ENCODE measurements around the gene UIMC1. TPM values are rescaled to one million over a fixed set of nuclear protein-coding genes. Genes with fewer than 3 reads are reported as not detected.
"Not testable (repeated sequence)": the region's sequence is repeated elsewhere in the genome, so short reads cannot be mapped to it uniquely, and the experiment has no call there.

UIMC1 gene
- total RNA-seq, 1 experiment from 2014 or later: 38.4 TPM

DNA sequence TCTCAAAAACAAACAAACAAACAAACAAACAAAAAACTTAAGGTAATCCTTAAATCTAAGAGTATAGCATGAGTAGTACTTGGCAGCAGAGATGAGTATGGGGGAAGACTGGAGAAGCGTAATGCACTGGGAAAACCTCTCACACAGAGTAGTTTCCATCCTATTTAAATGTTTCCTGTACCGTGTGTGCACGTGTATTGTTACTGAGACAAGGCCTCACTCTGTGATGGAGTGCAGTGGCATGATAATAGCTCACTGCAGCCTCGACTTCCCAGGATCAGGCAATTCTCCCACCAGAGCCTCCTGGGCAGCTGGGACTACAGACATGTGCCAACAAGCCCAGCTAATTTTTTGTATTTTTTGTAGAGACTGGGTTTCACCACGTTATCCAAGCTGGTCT, 2.9 kb downstream of the UIMC1 start (continued):
- no peak for TF ChIP-seq SRF (IDR thresholded peaks at IDR 0.05; ENCODE audit: low read depth)

DNA sequence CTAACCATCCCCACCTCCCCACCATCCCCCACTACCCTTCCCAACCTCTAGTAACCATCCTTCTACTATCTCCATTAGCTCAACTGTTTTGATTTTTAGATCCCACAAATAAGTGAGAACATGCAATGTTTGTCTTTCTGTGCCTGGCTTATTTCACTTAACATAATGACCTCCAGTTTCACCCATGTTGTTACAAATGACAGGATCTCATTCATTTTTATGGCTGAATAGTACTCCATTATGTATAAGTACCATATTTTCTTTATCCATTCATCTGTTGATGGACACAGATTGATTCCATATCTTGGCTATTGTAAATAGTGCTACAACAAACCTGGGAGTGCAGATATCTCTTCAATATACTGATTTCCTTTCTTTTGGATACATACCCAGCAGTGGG, 7.1 kb downstream of the UIMC1 start:
- H2AFZ ChIP-seq (ENCODE audit: low read depth, low read length, poor library complexity, severe bottlenecking); H3K27ac ChIP-seq (ENCODE audit: low read depth, low read length); RAD21 ChIA-PET (ENCODE audit: low non-redundant PET in 1 of 2, low total read pairs in 2 of 2, uncharacterized antibody in 2 of 2, unreplicated experiment in 2 of 2); H3K4me3 ChIP-seq (replicated peaks in 1 of 2; ENCODE audit: low read depth in 1 of 2, low read length in 2 of 2); intact Hi-C loops (cut with micrococcal nuclease); H3K4me2 ChIP-seq (ENCODE audit: low read length); DNase-seq (ENCODE audit: low read depth, low spot score); H3K27me3 ChIP-seq (ENCODE audit: insufficient read depth, low read length); ATAC-seq; H3K9me2 ChIP-seq (ENCODE audit: insufficient read depth); H3K9me3 ChIP-seq (ENCODE audit: control insufficient read depth in 1 of 2, insufficient read depth in 1 of 2, low read depth in 1 of 2, low read length in 2 of 2); H3K9ac ChIP-seq (ENCODE audit: low read length); H4K20me1 ChIP-seq (ENCODE audit: insufficient read depth); BruUV-seq (replicated peaks); CTCF ChIA-PET; H3K36me3 ChIP-seq (ENCODE audit: control insufficient read depth in 1 of 2, insufficient read depth in 2 of 2, low read length in 2 of 2): not testable (repeated sequence)
- Histone ChIP-seq H3K4me1 (ENCODE audit: control insufficient read depth in 1 of 2, insufficient read depth in 2 of 2, low read length in 2 of 2) (peaks cover 0 to 14% of the 10 kb centered on the region in 2 experiments; a peak in 2 of 4 replicates), H3K79me2 (ENCODE audit: insufficient read depth, low read length) (peaks cover 100% of the 10 kb centered on the region)
- POLR2A ChIA-PET: interaction anchor here (0.6 kb wide), 1 partner anchor 58 kb away, joined by 3 read pairs; no protein-coding TSS in a partner anchor

DNA sequence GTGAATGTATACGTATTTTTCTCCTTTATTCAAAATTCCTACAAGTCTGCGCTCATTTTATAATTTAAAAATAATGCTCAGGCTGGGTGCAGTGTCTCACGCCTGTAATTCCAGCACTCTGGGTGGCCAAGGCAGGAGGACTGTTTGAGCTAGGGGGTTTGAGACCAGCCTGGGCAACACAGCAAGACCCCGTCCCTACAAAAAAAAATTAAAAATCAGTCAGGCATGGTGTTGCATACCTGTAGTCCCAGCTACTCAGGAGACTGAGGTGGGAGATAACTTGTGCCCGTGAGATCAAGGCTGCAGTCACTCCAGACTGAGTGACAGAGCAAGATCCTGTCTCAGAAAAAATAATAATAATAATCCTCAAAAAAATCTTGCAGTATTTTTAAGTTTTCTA, 7.8 kb downstream of the UIMC1 start:
- no peak overlapping the region for H2AFZ ChIP-seq (ENCODE audit: low read depth, low read length, poor library complexity, severe bottlenecking)
- TF ChIP-seq ZFX (IDR thresholded peaks at IDR 0.05) (no peak), CEBPB (IDR thresholded peaks at IDR 0.05; ENCODE audit: low read depth) (no peak), CBX3 (IDR thresholded peaks at IDR 0.05; ENCODE audit: low read depth) (no peak), EGR1 (IDR thresholded peaks at IDR 0.05; ENCODE audit: low read depth) (no peak), POLR2A (IDR thresholded peaks at IDR 0.05; ENCODE audit: borderline replicate concordance, extremely low read depth, insufficient read depth, insufficient read length) (no peak), POLR2AphosphoS5 (IDR thresholded peaks at IDR 0.05; ENCODE audit: low read depth, low read length) (no peak), EZH2 (IDR thresholded peaks at IDR 0.05) (no peak), TCF7L2 (IDR thresholded peaks at IDR 0.05; ENCODE audit: borderline replicate concordance, extremely low read depth, insufficient read depth, insufficient read length) (no peak), RAD21 (IDR thresholded peaks at IDR 0.05; ENCODE audit: low read depth) (no peak), ELF1 (IDR thresholded peaks at IDR 0.05; ENCODE audit: borderline replicate concordance, low read depth) (no peak), SIN3A (IDR thresholded peaks at IDR 0.05; ENCODE audit: low read depth) (no peak)
- TF ChIP-seq, protein P1, sequence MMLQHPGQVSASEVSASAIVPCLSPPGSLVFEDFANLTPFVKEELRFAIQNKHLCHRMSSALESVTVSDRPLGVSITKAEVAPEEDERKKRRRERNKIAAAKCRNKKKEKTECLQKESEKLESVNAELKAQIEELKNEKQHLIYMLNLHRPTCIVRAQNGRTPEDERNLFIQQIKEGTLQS (IDR thresholded peaks at IDR 0.05): no peak
- TF ChIP-seq, protein P2, sequence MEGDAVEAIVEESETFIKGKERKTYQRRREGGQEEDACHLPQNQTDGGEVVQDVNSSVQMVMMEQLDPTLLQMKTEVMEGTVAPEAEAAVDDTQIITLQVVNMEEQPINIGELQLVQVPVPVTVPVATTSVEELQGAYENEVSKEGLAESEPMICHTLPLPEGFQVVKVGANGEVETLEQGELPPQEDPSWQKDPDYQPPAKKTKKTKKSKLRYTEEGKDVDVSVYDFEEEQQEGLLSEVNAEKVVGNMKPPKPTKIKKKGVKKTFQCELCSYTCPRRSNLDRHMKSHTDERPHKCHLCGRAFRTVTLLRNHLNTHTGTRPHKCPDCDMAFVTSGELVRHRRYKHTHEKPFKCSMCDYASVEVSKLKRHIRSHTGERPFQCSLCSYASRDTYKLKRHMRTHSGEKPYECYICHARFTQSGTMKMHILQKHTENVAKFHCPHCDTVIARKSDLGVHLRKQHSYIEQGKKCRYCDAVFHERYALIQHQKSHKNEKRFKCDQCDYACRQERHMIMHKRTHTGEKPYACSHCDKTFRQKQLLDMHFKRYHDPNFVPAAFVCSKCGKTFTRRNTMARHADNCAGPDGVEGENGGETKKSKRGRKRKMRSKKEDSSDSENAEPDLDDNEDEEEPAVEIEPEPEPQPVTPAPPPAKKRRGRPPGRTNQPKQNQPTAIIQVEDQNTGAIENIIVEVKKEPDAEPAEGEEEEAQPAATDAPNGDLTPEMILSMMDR (IDR thresholded peaks at IDR 0.05 in 2 of 3, conservative IDR thresholded peaks at IDR 0.05 in 1 of 3; ENCODE audit: borderline replicate concordance in 1 of 3, insufficient read depth in 1 of 3, low read depth in 2 of 3, low read length in 2 of 3): no peak
- TF ChIP-seq, protein P3, sequence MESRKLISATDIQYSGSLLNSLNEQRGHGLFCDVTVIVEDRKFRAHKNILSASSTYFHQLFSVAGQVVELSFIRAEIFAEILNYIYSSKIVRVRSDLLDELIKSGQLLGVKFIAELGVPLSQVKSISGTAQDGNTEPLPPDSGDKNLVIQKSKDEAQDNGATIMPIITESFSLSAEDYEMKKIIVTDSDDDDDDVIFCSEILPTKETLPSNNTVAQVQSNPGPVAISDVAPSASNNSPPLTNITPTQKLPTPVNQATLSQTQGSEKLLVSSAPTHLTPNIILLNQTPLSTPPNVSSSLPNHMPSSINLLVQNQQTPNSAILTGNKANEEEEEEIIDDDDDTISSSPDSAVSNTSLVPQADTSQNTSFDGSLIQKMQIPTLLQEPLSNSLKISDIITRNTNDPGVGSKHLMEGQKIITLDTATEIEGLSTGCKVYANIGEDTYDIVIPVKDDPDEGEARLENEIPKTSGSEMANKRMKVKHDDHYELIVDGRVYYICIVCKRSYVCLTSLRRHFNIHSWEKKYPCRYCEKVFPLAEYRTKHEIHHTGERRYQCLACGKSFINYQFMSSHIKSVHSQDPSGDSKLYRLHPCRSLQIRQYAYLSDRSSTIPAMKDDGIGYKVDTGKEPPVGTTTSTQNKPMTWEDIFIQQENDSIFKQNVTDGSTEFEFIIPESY (IDR thresholded peaks at IDR 0.05; ENCODE audit: extremely low read depth, insufficient replicate concordance, low read length): no peak
- POLR2A ChIA-PET: no interaction called here
- CTCF ChIA-PET: no interaction called here
- peaks cover 100% of the 10 kb centered on the region for H3K79me2 ChIP-seq (ENCODE audit: insufficient read depth, low read length)
- H4K20me1 ChIP-seq (ENCODE audit: insufficient read depth): no peaks in the 10 kb centered on the region
- H3K9ac ChIP-seq (ENCODE audit: low read length): no peak overlapping the region
- H3K27ac ChIP-seq (ENCODE audit: low read depth, low read length): no peak overlapping the region
- H3K9me2 ChIP-seq (ENCODE audit: insufficient read depth): no peaks in the 10 kb centered on the region
- no peak for DNase-seq (ENCODE audit: low read depth, low spot score)
- H3K27me3 ChIP-seq (ENCODE audit: insufficient read depth, low read length): no peaks in the 10 kb centered on the region
- no peak overlapping the region for H3K4me3 ChIP-seq (replicated peaks in 1 of 2; ENCODE audit: low read depth in 1 of 2, low read length in 2 of 2)
- no peak overlapping the region for H3K4me2 ChIP-seq (ENCODE audit: low read length)
- H3K9me3 ChIP-seq (ENCODE audit: control insufficient read depth in 1 of 2, insufficient read depth in 1 of 2, low read depth in 1 of 2, low read length in 2 of 2): no peaks in the 10 kb centered on the region; a peak in 1 of 4 replicates
- RAD21 ChIA-PET (ENCODE audit: low non-redundant PET in 1 of 2, low total read pairs in 2 of 2, uncharacterized antibody in 2 of 2, unreplicated experiment in 2 of 2): no interaction called here
- no TSS peak for BruUV-seq (replicated peaks)
- intact Hi-C loops (cut with micrococcal nuclease): no loop called here
- no peak for ATAC-seq
- peaks cover 2 to 8% of the 10 kb centered on the region in 2 experiments; a peak in 1 of 4 replicates for H3K36me3 ChIP-seq (ENCODE audit: control insufficient read depth in 1 of 2, insufficient read depth in 2 of 2, low read length in 2 of 2)
- peaks cover 0 to 8% of the 10 kb centered on the region in 2 experiments; a peak in 2 of 4 replicates for H3K4me1 ChIP-seq (ENCODE audit: control insufficient read depth in 1 of 2, insufficient read depth in 2 of 2, low read length in 2 of 2)

All from HCT116 (cell line).